PFSK-1 (cell line): ENCODE measurements around the gene ABCG1.

Experiments
- FOXP2 ChIP-seq: optimal IDR thresholded peaks from 2 replicates; pipeline ENCODE3; 2011; ENCODE audit warnings: borderline replicate concordance, control low read depth, inconsistent platforms; ENCODE audit not compliant: insufficient read depth; ENCODE audit errors: extremely low read length, extremely low read depth
- POLR2AphosphoS5 ChIP-seq: IDR thresholded peaks from 2 replicates; pipeline ENCODE4 v1.6.1; 2012; ENCODE audit warnings: low read depth, mild to moderate bottlenecking, control low read depth, low read length, moderate library complexity
- SIN3A ChIP-seq: IDR thresholded peaks from 2 replicates; pipeline ENCODE4 v1.6.1; 2012; ENCODE audit warnings: mild to moderate bottlenecking, low read length, moderate library complexity, borderline replicate concordance; ENCODE audit not compliant: insufficient read depth
- TAF1 ChIP-seq: IDR thresholded peaks from 2 replicates; pipeline ENCODE4 v1.6.1; 2012; ENCODE audit warnings: low read length, control low read depth, borderline replicate concordance; ENCODE audit not compliant: insufficient read depth
- TF ChIP-seq, protein P1 (sequence below), 2 experiments: IDR thresholded peaks; 2 replicates each; pipeline versions ENCODE4 v1.6.1 to v1.8.0; 2011 to 2012; ENCODE audit warnings: low read depth in 2 of 2, low read length in 2 of 2, control low read depth in 1 of 2, inconsistent platforms in 1 of 2, mild to moderate bottlenecking in 1 of 2, moderate library complexity in 1 of 2; ENCODE audit not compliant: insufficient read depth in 1 of 2

ABCG1 gene

DNA sequence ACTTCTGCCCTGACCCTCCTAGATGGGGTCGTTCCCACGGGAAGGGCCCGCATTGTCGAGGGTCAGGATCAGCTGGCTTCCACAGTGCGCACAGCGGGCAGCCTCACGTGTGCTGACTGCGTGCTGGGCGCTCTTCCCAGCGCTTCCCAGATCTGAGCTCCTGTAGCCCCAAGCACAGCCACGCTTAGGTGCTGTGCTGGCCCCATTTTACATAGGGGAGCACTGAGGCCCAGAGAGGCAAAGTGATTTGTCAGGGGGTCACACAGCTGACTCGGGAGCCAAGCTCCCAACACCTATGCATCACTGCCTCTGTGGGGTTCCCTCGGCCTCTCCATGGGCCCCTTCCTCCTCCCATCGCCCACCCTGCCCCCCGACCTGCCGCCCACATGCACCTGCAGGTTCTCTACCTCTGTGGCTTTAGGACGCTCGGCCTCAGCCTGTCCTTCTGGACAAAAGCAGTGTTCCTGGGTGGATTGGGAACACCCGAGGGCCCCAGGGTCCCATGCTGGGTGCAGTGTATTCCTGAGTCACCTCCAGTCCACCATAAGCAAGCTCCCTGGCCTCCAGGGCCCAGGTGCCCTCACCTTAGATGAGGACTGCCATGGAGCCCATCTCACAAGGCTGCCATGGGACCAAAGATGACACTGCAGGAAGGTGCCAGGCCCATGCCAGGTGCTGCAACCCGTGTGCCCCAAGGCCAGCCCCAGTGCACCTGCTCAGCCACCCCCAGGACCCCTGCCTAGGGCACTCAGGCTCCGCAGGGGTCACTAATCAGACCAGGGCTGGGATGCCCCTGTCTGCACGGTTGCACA is 73.0 kb downstream of the ABCG1 start:
- TF ChIP-seq TAF1 (no peak), POLR2AphosphoS5 (no peak), SIN3A (no peak), FOXP2 (no peak)
- TF ChIP-seq, protein P1, sequence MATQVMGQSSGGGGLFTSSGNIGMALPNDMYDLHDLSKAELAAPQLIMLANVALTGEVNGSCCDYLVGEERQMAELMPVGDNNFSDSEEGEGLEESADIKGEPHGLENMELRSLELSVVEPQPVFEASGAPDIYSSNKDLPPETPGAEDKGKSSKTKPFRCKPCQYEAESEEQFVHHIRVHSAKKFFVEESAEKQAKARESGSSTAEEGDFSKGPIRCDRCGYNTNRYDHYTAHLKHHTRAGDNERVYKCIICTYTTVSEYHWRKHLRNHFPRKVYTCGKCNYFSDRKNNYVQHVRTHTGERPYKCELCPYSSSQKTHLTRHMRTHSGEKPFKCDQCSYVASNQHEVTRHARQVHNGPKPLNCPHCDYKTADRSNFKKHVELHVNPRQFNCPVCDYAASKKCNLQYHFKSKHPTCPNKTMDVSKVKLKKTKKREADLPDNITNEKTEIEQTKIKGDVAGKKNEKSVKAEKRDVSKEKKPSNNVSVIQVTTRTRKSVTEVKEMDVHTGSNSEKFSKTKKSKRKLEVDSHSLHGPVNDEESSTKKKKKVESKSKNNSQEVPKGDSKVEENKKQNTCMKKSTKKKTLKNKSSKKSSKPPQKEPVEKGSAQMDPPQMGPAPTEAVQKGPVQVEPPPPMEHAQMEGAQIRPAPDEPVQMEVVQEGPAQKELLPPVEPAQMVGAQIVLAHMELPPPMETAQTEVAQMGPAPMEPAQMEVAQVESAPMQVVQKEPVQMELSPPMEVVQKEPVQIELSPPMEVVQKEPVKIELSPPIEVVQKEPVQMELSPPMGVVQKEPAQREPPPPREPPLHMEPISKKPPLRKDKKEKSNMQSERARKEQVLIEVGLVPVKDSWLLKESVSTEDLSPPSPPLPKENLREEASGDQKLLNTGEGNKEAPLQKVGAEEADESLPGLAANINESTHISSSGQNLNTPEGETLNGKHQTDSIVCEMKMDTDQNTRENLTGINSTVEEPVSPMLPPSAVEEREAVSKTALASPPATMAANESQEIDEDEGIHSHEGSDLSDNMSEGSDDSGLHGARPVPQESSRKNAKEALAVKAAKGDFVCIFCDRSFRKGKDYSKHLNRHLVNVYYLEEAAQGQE (IDR thresholded peaks at IDR 0.05; ENCODE audit: insufficient read depth in 1 of 2, low read depth in 2 of 2, low read length in 2 of 2), result no peak

DNA sequence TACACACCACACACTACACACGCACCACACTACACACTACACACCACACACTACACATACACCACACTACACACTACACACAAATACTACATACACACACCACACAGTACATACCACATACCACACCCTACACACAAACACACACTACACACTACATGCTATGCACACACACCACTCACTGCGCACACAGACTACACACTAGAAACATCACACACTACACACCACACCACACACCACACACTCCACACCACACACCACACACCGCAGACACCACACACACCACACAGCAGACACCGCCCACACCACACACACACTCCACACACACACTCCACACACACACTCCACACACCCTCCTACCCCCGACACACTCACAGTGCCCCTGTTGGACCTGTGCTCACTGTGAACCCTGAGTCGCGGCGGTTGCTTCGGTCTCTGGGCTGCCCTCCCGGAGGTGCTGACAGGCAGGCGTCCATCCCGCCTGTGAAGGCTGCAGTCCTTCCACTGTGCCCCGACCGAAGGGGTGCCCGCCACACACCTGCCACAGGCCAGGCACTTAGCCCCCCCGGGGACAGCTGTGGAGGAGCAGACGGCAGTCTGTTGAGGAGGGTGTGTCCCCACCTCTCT is 74.8 kb downstream of the ABCG1 start:
- TF ChIP-seq FOXP2 (no peak), TAF1 (no peak), SIN3A (no peak), POLR2AphosphoS5 (no peak)
- TF ChIP-seq, protein P1 (IDR thresholded peaks at IDR 0.05; ENCODE audit: insufficient read depth in 1 of 2, low read depth in 2 of 2, low read length in 2 of 2), result no peak

DNA sequence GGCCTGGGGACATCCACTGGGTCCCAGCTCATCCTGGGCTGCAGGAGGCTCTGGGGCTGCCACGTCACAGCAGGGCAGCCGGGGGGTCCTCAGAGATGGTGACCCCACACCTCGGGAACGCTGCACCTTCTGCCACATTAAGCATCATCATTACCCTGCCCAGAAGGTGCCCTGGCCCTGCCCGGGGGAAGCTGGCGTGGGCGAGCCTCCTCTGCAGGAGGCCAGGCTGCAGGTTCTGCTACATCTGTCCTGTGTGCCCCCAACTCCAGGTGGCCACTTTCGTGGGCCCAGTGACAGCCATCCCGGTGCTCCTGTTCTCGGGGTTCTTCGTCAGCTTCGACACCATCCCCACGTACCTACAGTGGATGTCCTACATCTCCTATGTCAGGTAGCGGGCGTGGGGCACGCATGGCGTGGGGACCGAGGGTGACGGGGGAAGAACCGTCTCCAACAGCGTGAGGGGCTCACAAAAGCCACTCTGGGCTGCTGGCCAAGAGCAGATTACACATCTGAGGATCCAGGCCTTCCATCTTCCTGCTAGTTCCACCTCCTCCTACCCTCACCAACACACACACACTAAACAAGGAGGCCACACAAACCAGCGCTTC is 75.4 kb downstream of the ABCG1 start:
- TF ChIP-seq POLR2AphosphoS5, result no peak
- TF ChIP-seq, protein P1 (IDR thresholded peaks at IDR 0.05; ENCODE audit: insufficient read depth in 1 of 2, low read depth in 2 of 2, low read length in 2 of 2), result no peak
- no peak for TF ChIP-seq SIN3A
- TF ChIP-seq TAF1, result no peak
- no peak for TF ChIP-seq FOXP2

- TF ChIP-seq SIN3A (no peak), TAF1 (no peak), FOXP2 (no peak), POLR2AphosphoS5 (no peak)
- TF ChIP-seq, protein P1 (IDR thresholded peaks at IDR 0.05; ENCODE audit: insufficient read depth in 1 of 2, low read depth in 2 of 2, low read length in 2 of 2), result no peak
Measured at GRCh38 chr21:42295845-42296244, 76.9 kb downstream of the ABCG1 start.
